Epithelial cell of proximal tubule (primary cell): ENCODE measurements around the gene DDX24. TPM values are rescaled to one million over a fixed set of nuclear protein-coding genes. Genes with fewer than 3 reads are reported as not detected.

Source experiments
- DNase-seq: peaks from one replicate; pipeline ENCODE4 v3.0.0-alpha.2; 2011; ENCODE audit warnings: low read depth
- H3K4me3 ChIP-seq: 2 replicates; pipeline ENCODE4 v1.5.1; 2011; ENCODE audit warnings: low read depth, mild to moderate bottlenecking, low read length
- CTCF ChIP-seq: conservative IDR thresholded peaks from 2 replicates; pipeline ENCODE4 v1.5.1; 2012; ENCODE audit warnings: low read depth, mild to moderate bottlenecking, low read length
- total RNA-seq: library from RNA; depleted of rRNA; stranded (reverse); fragments of >200 nt; gene quantifications from 2 replicates; pipeline ENCODE4 v1.2.3, GENCODE V29; 2015

Gene DDX24
- total RNA-seq, 1 donor from 2014 or later, result 121 TPM

- TF ChIP-seq CTCF, result no peak
- no peak for DNase-seq
- no peak overlapping the region for H3K4me3 ChIP-seq
Observed at GRCh38 chr14:94034886-94035285, 46.1 kb downstream of the DDX24 start.

- DNase-seq, result no peak
- no peak overlapping the region for H3K4me3 ChIP-seq
- TF ChIP-seq CTCF, result no peak
Observed at GRCh38 chr14:94031883-94032279, 49.1 kb downstream of the DDX24 start.

GRCh38 chr14:94031161-94031882, 49.7 kb downstream of the DDX24 start:
- no peak overlapping the region for H3K4me3 ChIP-seq
- no peak for DNase-seq
- TF ChIP-seq CTCF, result no peak

GRCh38 chr14:94030571-94030970, 50.4 kb downstream of the DDX24 start:
- no peak overlapping the region for H3K4me3 ChIP-seq
- DNase-seq, result no peak
- no peak for TF ChIP-seq CTCF

- H3K4me3 ChIP-seq, result no peak overlapping the region
- TF ChIP-seq CTCF, result no peak
- no peak for DNase-seq
Observed at GRCh38 chr14:94029671-94030203, 51.3 kb downstream of the DDX24 start.

GRCh38 chr14:94029265-94029664, 51.7 kb downstream of the DDX24 start:
- TF ChIP-seq CTCF, result no peak
- H3K4me3 ChIP-seq, result no peak overlapping the region
- DNase-seq, result no peak

- TF ChIP-seq CTCF, result no peak
- H3K4me3 ChIP-seq, result no peak overlapping the region
- no peak for DNase-seq
Observed at GRCh38 chr14:94028450-94028826, 52.6 kb downstream of the DDX24 start.
